Large intestine (tissue), 3 donors: ENCODE measurements around the gene ADGRD2. TPM values are rescaled to one million over a fixed set of nuclear protein-coding genes. Genes with fewer than 3 reads are reported as not detected.

ENCODE experiments used
- DNase-seq, 2 donors: peaks; one replicate each; pipeline versions ENCODE4 v3.0.0 to v3.0.0-alpha.2; 2013
- H3K27ac ChIP-seq: one replicate; pipeline ENCODE4 v1.5.1; 2013; ENCODE audit warnings: low read length
- H3K27me3 ChIP-seq: 2 replicates; pipeline ENCODE4 v1.6.1; 2013; ENCODE audit warnings: low read length; ENCODE audit not compliant: control insufficient read depth, insufficient read depth
- H3K36me3 ChIP-seq: 2 replicates; pipeline ENCODE4 v1.6.1; 2013; ENCODE audit warnings: low read length; ENCODE audit not compliant: control insufficient read depth, insufficient read depth
- H3K4me1 ChIP-seq: one replicate; pipeline ENCODE4 v1.6.1; 2013; ENCODE audit warnings: low read length; ENCODE audit not compliant: control insufficient read depth, insufficient read depth
- H3K4me3 ChIP-seq: one replicate; pipeline ENCODE4 v1.5.1; 2013; ENCODE audit warnings: low read length
- H3K9me3 ChIP-seq: one replicate; pipeline ENCODE4 v1.6.1; 2013; ENCODE audit warnings: mild to moderate bottlenecking, low read depth, low read length, moderate library complexity; ENCODE audit not compliant: control insufficient read depth
- WGBS: methylation state at CpG from one replicate; pipeline ENCODE4 v1.1.5; 2013; ENCODE audit warnings: low lambda C conversion rate; ENCODE audit not compliant: insufficient coverage; 5-methylcytosine and 5-hydroxymethylcytosine counted together
- polyA plus RNA-seq: library from polyadenylated mRNA; unstranded; fragments of 120-200 nt; gene quantifications from one replicate; pipeline ENCODE4 v1.2.1, GENCODE V29; 2013

ADGRD2 gene
- polyA plus RNA-seq, 1 donor = not detected

- H3K4me1 ChIP-seq = no peaks in the 10 kb centered on the region
- H3K27ac ChIP-seq = no peak overlapping the region
- peaks cover 70% of the 10 kb centered on the region for H3K27me3 ChIP-seq
- no peak overlapping the region for H3K4me3 ChIP-seq
- no peaks in the 10 kb centered on the region for H3K9me3 ChIP-seq
- H3K36me3 ChIP-seq = no peaks in the 10 kb centered on the region
- DNase-seq = no peak
- WGBS = no CpG with 5 or more reads among the region's 53 CpGs
Observed at GRCh38 chr9:124477648-124478285, 27.5 kb downstream of the ADGRD2 start.

GRCh38 chr9:124478354-124478753 lies 28.1 kb downstream of the ADGRD2 start:
- Histone ChIP-seq H3K4me3 (no peak overlapping the region), H3K4me1 (no peaks in the 10 kb centered on the region), H3K27ac (no peak overlapping the region), H3K36me3 (no peaks in the 10 kb centered on the region), H3K9me3 (no peaks in the 10 kb centered on the region), H3K27me3 (peaks cover 73% of the 10 kb centered on the region)
- WGBS = no CpG with 5 or more reads among the region's 12 CpGs
- no peak for DNase-seq

GRCh38 chr9:124479371-124479770 lies 29.1 kb downstream of the ADGRD2 start:
- Histone ChIP-seq H3K9me3 (no peaks in the 10 kb centered on the region), H3K4me1 (no peaks in the 10 kb centered on the region), H3K27ac (no peak overlapping the region), H3K36me3 (no peaks in the 10 kb centered on the region), H3K4me3 (no peak overlapping the region), H3K27me3 (peaks cover 83% of the 10 kb centered on the region)
- no CpG with 5 or more reads among the region's 16 CpGs for WGBS
- no peak for DNase-seq

GRCh38 chr9:124479947-124480620 lies 29.8 kb downstream of the ADGRD2 start:
- H3K9me3 ChIP-seq = no peaks in the 10 kb centered on the region
- H3K36me3 ChIP-seq = no peaks in the 10 kb centered on the region
- H3K4me3 ChIP-seq = no peak overlapping the region
- 100% methylated on average over 1 of the region's 6 CpGs for whole genome bisulfite sequencing
- H3K27ac ChIP-seq = no peak overlapping the region
- H3K27me3 ChIP-seq = peaks cover 81% of the 10 kb centered on the region
- H3K4me1 ChIP-seq = no peaks in the 10 kb centered on the region
- no peak for DNase-seq

GRCh38 chr9:124480621-124480981 lies 30.4 kb downstream of the ADGRD2 start:
- no peak for DNase-seq
- Histone ChIP-seq H3K27ac (no peak overlapping the region), H3K9me3 (no peaks in the 10 kb centered on the region), H3K4me1 (no peaks in the 10 kb centered on the region), H3K4me3 (no peak overlapping the region), H3K36me3 (no peaks in the 10 kb centered on the region), H3K27me3 (peaks cover 82% of the 10 kb centered on the region)
- WGBS = no CpG with 5 or more reads among the region's 7 CpGs

- Histone ChIP-seq H3K36me3 (no peaks in the 10 kb centered on the region), H3K4me1 (no peaks in the 10 kb centered on the region), H3K9me3 (no peaks in the 10 kb centered on the region), H3K4me3 (no peak overlapping the region), H3K27me3 (peaks cover 84% of the 10 kb centered on the region), H3K27ac (no peak overlapping the region)
- no CpG with 5 or more reads among the region's 17 CpGs for WGBS
- DNase-seq = no peak
Observed at GRCh38 chr9:124481115-124481514, 30.9 kb downstream of the ADGRD2 start.

- Histone ChIP-seq H3K4me1 (no peaks in the 10 kb centered on the region), H3K9me3 (no peaks in the 10 kb centered on the region), H3K27ac (no peak overlapping the region), H3K36me3 (no peaks in the 10 kb centered on the region), H3K27me3 (peaks cover 84% of the 10 kb centered on the region), H3K4me3 (no peak overlapping the region)
- WGBS = no CpG with 5 or more reads among the region's 26 CpGs
- no peak for DNase-seq
Observed at GRCh38 chr9:124482431-124483031, 32.3 kb downstream of the ADGRD2 start.

- Histone ChIP-seq H3K36me3 (no peaks in the 10 kb centered on the region), H3K9me3 (no peaks in the 10 kb centered on the region), H3K4me3 (no peak overlapping the region), H3K27ac (no peak overlapping the region), H3K27me3 (peaks cover 87% of the 10 kb centered on the region), H3K4me1 (no peaks in the 10 kb centered on the region)
- no CpG with 5 or more reads among the region's 9 CpGs for WGBS
- DNase-seq = no peak
Observed at GRCh38 chr9:124483481-124483880, 33.2 kb downstream of the ADGRD2 start.

GRCh38 chr9:124485201-124485600 lies 35.0 kb downstream of the ADGRD2 start:
- WGBS = no CpG with 5 or more reads among the region's 13 CpGs
- H3K36me3 ChIP-seq = no peaks in the 10 kb centered on the region
- H3K4me3 ChIP-seq = no peak overlapping the region
- H3K27ac ChIP-seq = no peak overlapping the region
- no peaks in the 10 kb centered on the region for H3K9me3 ChIP-seq
- DNase-seq = no peak
- H3K27me3 ChIP-seq = peaks cover 87% of the 10 kb centered on the region
- H3K4me1 ChIP-seq = no peaks in the 10 kb centered on the region

- Histone ChIP-seq H3K4me1 (no peaks in the 10 kb centered on the region), H3K4me3 (no peak overlapping the region), H3K27ac (no peak overlapping the region), H3K9me3 (no peaks in the 10 kb centered on the region), H3K27me3 (peaks cover 85% of the 10 kb centered on the region), H3K36me3 (no peaks in the 10 kb centered on the region)
- DNase-seq = no peak
- no CpG with 5 or more reads among the region's 15 CpGs for WGBS
Observed at GRCh38 chr9:124485936-124486335, 35.7 kb downstream of the ADGRD2 start.
